ENCODE data around the gene MTAP. TPM values are rescaled to one million over a fixed set of nuclear protein-coding genes. Genes with fewer than 3 reads are reported as not detected.

MTAP gene
- total RNA-seq, 1 donor from 2014 or later, result 42.5 TPM

DNA sequence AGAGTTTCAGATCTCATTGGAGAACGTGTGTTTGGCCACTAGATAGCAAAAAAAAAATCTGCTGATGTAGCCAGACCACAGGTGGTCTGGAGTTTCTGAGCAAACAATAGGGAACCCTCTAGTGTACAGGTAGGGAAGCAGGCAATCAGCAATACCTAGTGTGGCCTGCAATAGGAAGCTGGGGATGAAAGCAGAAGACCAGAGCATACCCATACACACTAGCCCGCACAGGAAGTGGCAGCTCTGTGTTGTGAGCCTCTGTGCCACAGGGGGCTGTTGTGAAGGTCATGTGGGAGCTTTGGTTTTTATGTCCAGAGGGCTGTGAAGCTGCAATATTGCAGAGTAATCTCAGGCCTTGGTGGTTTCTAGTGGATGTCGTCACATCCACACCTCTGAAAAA lies 81.2 kb downstream of the MTAP start:
- Mint-ChIP-seq H3K9me3 (ENCODE audit: unreplicated experiment) (peaks cover 40% of the 10 kb centered on the region), H3K36me3 (ENCODE audit: unreplicated experiment) (peaks cover 41% of the 10 kb centered on the region), H3K27me3 (ENCODE audit: unreplicated experiment) (no peaks in the 10 kb centered on the region), H3K4me3 (ENCODE audit: unreplicated experiment) (no peak overlapping the region), H3K27ac (ENCODE audit: unreplicated experiment) (no peak overlapping the region), H3K4me1 (ENCODE audit: unreplicated experiment) (no peaks in the 10 kb centered on the region)
- TF ChIP-seq, protein P1, sequence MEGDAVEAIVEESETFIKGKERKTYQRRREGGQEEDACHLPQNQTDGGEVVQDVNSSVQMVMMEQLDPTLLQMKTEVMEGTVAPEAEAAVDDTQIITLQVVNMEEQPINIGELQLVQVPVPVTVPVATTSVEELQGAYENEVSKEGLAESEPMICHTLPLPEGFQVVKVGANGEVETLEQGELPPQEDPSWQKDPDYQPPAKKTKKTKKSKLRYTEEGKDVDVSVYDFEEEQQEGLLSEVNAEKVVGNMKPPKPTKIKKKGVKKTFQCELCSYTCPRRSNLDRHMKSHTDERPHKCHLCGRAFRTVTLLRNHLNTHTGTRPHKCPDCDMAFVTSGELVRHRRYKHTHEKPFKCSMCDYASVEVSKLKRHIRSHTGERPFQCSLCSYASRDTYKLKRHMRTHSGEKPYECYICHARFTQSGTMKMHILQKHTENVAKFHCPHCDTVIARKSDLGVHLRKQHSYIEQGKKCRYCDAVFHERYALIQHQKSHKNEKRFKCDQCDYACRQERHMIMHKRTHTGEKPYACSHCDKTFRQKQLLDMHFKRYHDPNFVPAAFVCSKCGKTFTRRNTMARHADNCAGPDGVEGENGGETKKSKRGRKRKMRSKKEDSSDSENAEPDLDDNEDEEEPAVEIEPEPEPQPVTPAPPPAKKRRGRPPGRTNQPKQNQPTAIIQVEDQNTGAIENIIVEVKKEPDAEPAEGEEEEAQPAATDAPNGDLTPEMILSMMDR (IDR thresholded peaks at IDR 0.05), result no peak
- DNase-seq (ENCODE audit: extremely low spot score, unreplicated experiment), result no peak

DNA sequence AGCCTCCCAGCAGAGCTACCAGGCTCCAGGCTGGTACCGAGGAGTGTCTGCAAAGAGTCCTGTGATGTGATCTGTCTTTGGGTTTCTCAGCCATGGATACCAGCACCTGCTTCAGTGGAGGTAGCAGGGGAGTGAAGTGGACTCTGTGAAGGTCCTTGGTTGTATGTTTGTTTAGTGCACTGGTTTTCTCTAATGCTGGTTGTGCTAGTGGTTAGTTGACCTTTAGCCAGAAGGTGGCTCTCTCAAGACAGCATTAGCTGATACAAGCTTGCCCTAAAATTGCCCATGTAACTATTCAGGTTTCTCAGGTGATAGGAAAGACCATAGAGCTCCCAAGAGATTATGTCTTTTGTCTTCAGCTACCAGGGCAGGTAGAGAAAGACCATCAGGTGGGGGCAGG lies 87.2 kb downstream of the MTAP start:
- Mint-ChIP-seq H3K27me3 (ENCODE audit: unreplicated experiment) (no peaks in the 10 kb centered on the region), H3K4me1 (ENCODE audit: unreplicated experiment) (no peaks in the 10 kb centered on the region), H3K4me3 (ENCODE audit: unreplicated experiment) (no peak overlapping the region), H3K27ac (ENCODE audit: unreplicated experiment) (no peak overlapping the region), H3K36me3 (ENCODE audit: unreplicated experiment) (peaks cover 54% of the 10 kb centered on the region), H3K9me3 (ENCODE audit: unreplicated experiment) (peaks cover 61% of the 10 kb centered on the region)
- DNase-seq (ENCODE audit: extremely low spot score, unreplicated experiment), result no peak
- TF ChIP-seq, protein P1 (IDR thresholded peaks at IDR 0.05), result no peak

DNA sequence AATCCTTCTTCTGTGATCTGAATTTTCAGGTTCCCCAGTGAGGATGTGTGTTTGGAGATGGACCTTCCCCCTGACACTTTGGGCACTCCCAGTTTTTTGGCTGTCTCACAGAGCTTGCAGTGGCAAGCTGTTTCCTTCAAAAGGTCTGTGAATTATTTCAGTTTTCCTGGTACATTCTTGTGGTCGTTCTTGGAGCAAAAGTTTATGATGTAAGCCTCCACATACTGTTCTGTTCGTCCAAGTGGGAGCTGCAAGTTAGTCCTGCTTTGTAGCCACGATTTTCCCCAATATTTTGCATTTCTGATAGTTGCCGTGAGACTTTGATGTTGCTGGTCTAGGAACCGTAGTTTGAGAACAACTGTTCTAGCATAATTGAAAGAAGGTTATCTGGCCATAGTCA lies 88.3 kb downstream of the MTAP start:
- Mint-ChIP-seq H3K4me1 (ENCODE audit: unreplicated experiment) (no peaks in the 10 kb centered on the region), H3K36me3 (ENCODE audit: unreplicated experiment) (peaks cover 54% of the 10 kb centered on the region), H3K27me3 (ENCODE audit: unreplicated experiment) (no peaks in the 10 kb centered on the region), H3K27ac (ENCODE audit: unreplicated experiment) (no peak overlapping the region), H3K9me3 (ENCODE audit: unreplicated experiment) (peaks cover 66% of the 10 kb centered on the region), H3K4me3 (ENCODE audit: unreplicated experiment) (no peak overlapping the region)
- DNase-seq (ENCODE audit: extremely low spot score, unreplicated experiment), result no peak
- TF ChIP-seq, protein P1 (IDR thresholded peaks at IDR 0.05), result no peak

DNA sequence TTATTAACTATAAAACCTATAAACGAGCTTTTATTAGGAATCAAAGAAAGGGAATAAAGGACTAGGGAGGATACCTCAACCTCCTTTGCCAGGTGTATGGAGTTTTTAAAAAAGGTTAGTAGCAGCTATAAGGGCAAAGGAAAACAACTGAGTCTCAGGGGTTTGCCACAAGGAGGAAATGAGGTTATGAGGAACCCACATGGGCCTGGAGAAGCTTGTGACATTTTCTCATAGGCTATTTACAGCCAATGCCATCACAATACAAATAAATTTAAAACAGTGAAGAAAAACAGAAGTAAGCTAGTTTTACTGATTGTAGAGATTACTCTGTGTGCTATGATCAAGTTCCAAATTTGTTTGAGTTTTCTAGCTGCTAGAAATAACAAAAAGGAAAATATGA lies 99.1 kb downstream of the MTAP start:
- Mint-ChIP-seq H3K36me3 (ENCODE audit: unreplicated experiment) (peaks cover 4% of the 10 kb centered on the region), H3K27ac (ENCODE audit: unreplicated experiment) (no peak overlapping the region), H3K4me1 (ENCODE audit: unreplicated experiment) (peaks cover 34% of the 10 kb centered on the region), H3K9me3 (ENCODE audit: unreplicated experiment) (peaks cover 25% of the 10 kb centered on the region), H3K27me3 (ENCODE audit: unreplicated experiment) (no peaks in the 10 kb centered on the region), H3K4me3 (ENCODE audit: unreplicated experiment) (no peak overlapping the region)
- no peak for DNase-seq (ENCODE audit: extremely low spot score, unreplicated experiment)
- TF ChIP-seq, protein P1 (IDR thresholded peaks at IDR 0.05), result no peak

DNA sequence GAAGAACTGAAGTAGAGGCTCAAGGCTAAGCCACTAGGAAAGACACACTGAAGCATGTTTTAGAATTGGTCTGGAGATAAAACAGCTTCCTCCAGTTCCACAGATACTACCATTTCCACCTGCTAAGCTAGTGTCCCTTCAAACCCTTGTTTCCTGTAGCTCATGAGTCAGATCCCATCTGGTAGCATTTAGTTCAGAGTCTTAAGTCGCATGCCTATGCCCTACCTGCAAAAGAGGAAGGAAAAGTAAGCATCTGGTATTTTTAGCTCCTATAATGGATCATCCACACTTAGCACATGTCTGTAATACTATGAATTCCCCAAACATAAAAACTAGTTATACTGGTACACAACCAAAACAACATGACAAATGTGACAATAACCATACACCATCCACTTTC lies 99.7 kb downstream of the MTAP start:
- Mint-ChIP-seq H3K4me3 (ENCODE audit: unreplicated experiment) (no peak overlapping the region), H3K36me3 (ENCODE audit: unreplicated experiment) (peaks cover 4% of the 10 kb centered on the region), H3K27me3 (ENCODE audit: unreplicated experiment) (no peaks in the 10 kb centered on the region), H3K9me3 (ENCODE audit: unreplicated experiment) (peaks cover 25% of the 10 kb centered on the region), H3K4me1 (ENCODE audit: unreplicated experiment) (peaks cover 38% of the 10 kb centered on the region), H3K27ac (ENCODE audit: unreplicated experiment) (no peak overlapping the region)
- DNase-seq (ENCODE audit: extremely low spot score, unreplicated experiment), result no peak
- TF ChIP-seq, protein P1 (IDR thresholded peaks at IDR 0.05), result no peak
